ENCODE measurements around the gene RIPK3. TPM values are rescaled to one million over a fixed set of nuclear protein-coding genes. Genes with fewer than 3 reads are reported as not detected.

Gene RIPK3
- total RNA-seq, 2 experiments from 2014 or later = 5.9 to 6.5 TPM

- peaks cover 47% of the 10 kb centered on the region for H3K4me1 Mint-ChIP-seq (ENCODE audit: low read depth)
- intact Hi-C loops (cut with micrococcal nuclease) = loop anchor here (1.0 kb wide), 1 partner anchor 100 kb away; no protein-coding TSS in a partner anchor
- H3K9me3 Mint-ChIP-seq = no peaks in the 10 kb centered on the region
- peak overlapping the region; percentile 68 for H3K4me3 Mint-ChIP-seq
- no peak for ATAC-seq
- ChIA-PET POLR2A (interaction anchor here (0.9 to 8.5 kb wide), 4 partner anchors 33 to 236 kb away, joined by 3 to 82 read pairs (median 4); partner anchors contain the start of genes CBLN3, DHRS1, KHNYN and NOP9), CTCF (interaction anchor here (0.7 to 12.7 kb wide), 16 partner anchors 8 to 109 kb away, joined by 3 to 454 read pairs (median 22); partner anchors contain the start of genes CBLN3, CIDEB, KHNYN and LTB4R)
- TF ChIP-seq CTCF (IDR thresholded peaks at IDR 0.05) = no peak
- DNase-seq = no peak
- no peak overlapping the region for H3K27ac Mint-ChIP-seq
- peaks cover 3% of the 10 kb centered on the region for H3K36me3 Mint-ChIP-seq (ENCODE audit: low read depth)
- peaks cover 29% of the 10 kb centered on the region for H3K27me3 Mint-ChIP-seq
Measured at GRCh38 chr14:24331731-24332267, 8.0 kb downstream of the RIPK3 start.

- H3K4me1 Mint-ChIP-seq (ENCODE audit: low read depth) = peaks cover 47% of the 10 kb centered on the region
- no peak for ATAC-seq
- H3K9me3 Mint-ChIP-seq = no peaks in the 10 kb centered on the region
Measured at GRCh38 chr14:24330973-24331674, 8.7 kb downstream of the RIPK3 start.

GRCh38 chr14:24329736-24330135 lies 10.1 kb downstream of the RIPK3 start:
- ATAC-seq (peak; percentile 53), DNase-seq (peak; percentile 85)
- intact Hi-C loops (cut with micrococcal nuclease) = no loop called here
- Mint-ChIP-seq H3K27ac (peak overlapping the region; percentile 61), H3K27me3 (peaks cover 22% of the 10 kb centered on the region), H3K9me3 (no peaks in the 10 kb centered on the region), H3K36me3 (ENCODE audit: low read depth) (no peaks in the 10 kb centered on the region), H3K4me1 (ENCODE audit: low read depth) (peaks cover 42% of the 10 kb centered on the region), H3K4me3 (no peak overlapping the region)
- ChIA-PET CTCF (interaction anchor here (0.8 to 8.8 kb wide), 6 partner anchors 9 to 112 kb away, joined by 3 to 155 read pairs (median 26); partner anchors contain the start of genes CIDEB, LTB4R, LTB4R2 and RIPK3), POLR2A (interaction anchor here (0.7 to 8.5 kb wide), 2 partner anchors 11 to 100 kb away, joined by 3 to 82 read pairs; partner anchors contain the start of genes CBLN3 and KHNYN)
- no peak for TF ChIP-seq CTCF (IDR thresholded peaks at IDR 0.05)

More at GRCh38 chr14:24330973-24331674, 8.7 kb downstream of the RIPK3 start:
- H3K4me3 Mint-ChIP-seq = no peak overlapping the region
- H3K36me3 Mint-ChIP-seq (ENCODE audit: low read depth) = peaks cover 3% of the 10 kb centered on the region
- no peak for DNase-seq
- no peak for TF ChIP-seq CTCF (IDR thresholded peaks at IDR 0.05)
- H3K27me3 Mint-ChIP-seq = peaks cover 29% of the 10 kb centered on the region
- POLR2A ChIA-PET = interaction anchor here (0.7 to 8.5 kb wide), 4 partner anchors 32 to 236 kb away, joined by 3 to 82 read pairs (median 3); partner anchors contain the start of genes CBLN3, DHRS1, KHNYN and NOP9
- intact Hi-C loops (cut with micrococcal nuclease) = no loop called here
- CTCF ChIA-PET = interaction anchor here (1.3 to 12.7 kb wide), 8 partner anchors 9 to 105 kb away, joined by 3 to 454 read pairs (median 79); partner anchors contain the start of genes CBLN3, CIDEB, KHNYN and LTB4R
- H3K27ac Mint-ChIP-seq = no peak overlapping the region

GRCh38 chr14:24329073-24329663 lies 10.6 kb downstream of the RIPK3 start:
- intact Hi-C loops (cut with micrococcal nuclease) = no loop called here
- TF ChIP-seq CTCF (IDR thresholded peaks at IDR 0.05) = no peak
- DNase-seq (no peak), ATAC-seq (no peak)
- ChIA-PET CTCF (interaction anchor here (0.8 to 8.8 kb wide), 7 partner anchors 8 to 112 kb away, joined by 3 to 155 read pairs (median 9); partner anchors contain the start of genes CIDEB, LTB4R, LTB4R2 and RIPK3), POLR2A (interaction anchor here (0.7 to 8.5 kb wide), 3 partner anchors 11 to 101 kb away, joined by 3 to 82 read pairs (median 4); partner anchors contain the start of genes CBLN3 and KHNYN)
- Mint-ChIP-seq H3K36me3 (ENCODE audit: low read depth) (no peaks in the 10 kb centered on the region), H3K9me3 (no peaks in the 10 kb centered on the region), H3K4me1 (ENCODE audit: low read depth) (peaks cover 40% of the 10 kb centered on the region), H3K4me3 (no peak overlapping the region), H3K27me3 (peaks cover 18% of the 10 kb centered on the region), H3K27ac (peak overlapping the region; percentile 61)
